Astrocyte of the spinal cord (primary cell): ENCODE results near the gene LPXN.

Source experiments
- DNase-seq: peaks from one replicate; pipeline ENCODE4 v3.0.0; 2011; ENCODE audit warnings: low read depth, low spot score
- H3K4me3 ChIP-seq: 2 replicates; pipeline ENCODE4 v1.5.1; 2011; ENCODE audit warnings: low read depth, mild to moderate bottlenecking, low read length, moderate library complexity
- CTCF ChIP-seq: IDR thresholded peaks from 2 replicates; pipeline ENCODE4 v1.5.1; 2012; ENCODE audit warnings: low read depth, mild to moderate bottlenecking, low read length, inconsistent platforms
- in situ Hi-C: cut with HindIII; loops from 2 replicates; pipeline ENCODE4 v1.10.0; 2017; ENCODE audit warnings: low sequenced_read_pairs

Gene LPXN

GRCh38 chr11:58575377-58576020 lies at the start of gene LPXN:
Gene LPXN (minus strand): TSS chr11:58575856. CDS start chr11:58575772, 84 bp downstream.
- no peak for TF ChIP-seq CTCF
- in situ Hi-C loops = no loop called here
- peak; percentile 39 for DNase-seq
- no peak within 1 kb of the TSS for H3K4me3 ChIP-seq

GRCh38 chr11:58625086-58625485 lies 49.4 kb upstream of the LPXN start:
- TF ChIP-seq CTCF = no peak
- H3K4me3 ChIP-seq = no peak overlapping the region
- in situ Hi-C loops = no loop called here

GRCh38 chr11:58622344-58622743 lies 46.7 kb upstream of the LPXN start, which contains the start of gene CNTF:
Gene CNTF (plus strand): TSS chr11:58622665. CDS start chr11:58622753, 88 bp downstream.
- in situ Hi-C loops = no loop called here
- H3K4me3 ChIP-seq = no peak within 1 kb of the TSS
- DNase-seq = peak; percentile 22
- no peak for TF ChIP-seq CTCF

More at GRCh38 chr11:58625086-58625485, 49.4 kb upstream of the LPXN start:
- DNase-seq = no peak

DNA sequence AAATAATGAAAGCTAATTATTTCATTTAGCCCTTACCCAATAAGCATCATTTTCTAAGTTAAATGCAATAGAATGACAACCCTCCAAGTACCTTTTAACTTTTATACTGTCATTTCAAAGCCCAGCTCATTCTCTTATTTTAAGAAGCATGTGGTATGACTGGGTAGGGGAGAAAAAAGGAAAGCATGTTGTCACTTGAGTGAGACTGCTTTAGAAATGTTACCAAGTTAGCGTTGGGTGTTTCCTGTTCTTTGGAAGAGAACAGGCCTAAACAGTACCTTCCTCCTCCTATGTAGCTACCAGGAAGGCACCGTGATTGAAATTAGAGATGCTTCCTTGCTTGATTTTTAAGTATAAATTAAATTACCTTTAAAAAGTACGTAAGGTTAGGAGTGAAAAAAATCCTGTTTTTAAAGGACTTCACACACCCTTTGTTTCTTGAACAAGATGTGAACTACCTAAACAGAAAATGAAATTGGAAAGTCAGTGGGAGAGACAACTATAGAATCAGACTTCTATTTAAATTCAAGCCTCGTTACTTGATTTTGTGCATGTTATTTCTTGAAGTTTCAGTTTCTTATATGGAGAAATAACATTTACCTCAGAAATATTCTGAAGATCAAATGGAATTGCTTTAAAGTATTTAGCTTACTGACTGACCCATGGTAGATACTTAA lies 46.1 kb upstream of the LPXN start:
- H3K4me3 ChIP-seq = no peak overlapping the region
- DNase-seq = no peak
- in situ Hi-C loops = no loop called here
- TF ChIP-seq CTCF = no peak

GRCh38 chr11:58617976-58618557 lies 42.4 kb upstream of the LPXN start:
- in situ Hi-C loops = no loop called here
- TF ChIP-seq CTCF = no peak
- DNase-seq = no peak

DNA sequence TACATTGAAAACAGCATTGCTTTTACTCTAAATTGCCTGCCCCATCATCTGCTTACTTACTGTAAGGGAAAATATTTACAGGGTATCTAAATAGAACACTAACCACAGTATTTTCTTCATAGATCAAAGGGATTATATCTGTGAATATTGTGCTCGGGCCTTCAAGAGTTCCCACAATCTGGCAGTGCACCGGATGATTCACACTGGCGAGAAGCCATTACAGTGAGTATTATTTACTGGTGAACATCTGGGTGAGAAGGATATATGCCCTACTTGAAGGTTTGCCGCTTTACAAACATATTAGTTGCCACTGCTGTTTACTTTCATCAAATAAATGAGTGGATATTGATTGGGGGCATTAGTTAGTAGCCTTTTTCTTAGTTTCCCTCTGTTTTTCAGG lies 40.9 kb upstream of the LPXN start:
- DNase-seq = peak; percentile 92
- no peak for TF ChIP-seq CTCF
- in situ Hi-C loops = no loop called here
- H3K4me3 ChIP-seq = no peak overlapping the region

More at GRCh38 chr11:58617976-58618557, 42.4 kb upstream of the LPXN start:
- H3K4me3 ChIP-seq = no peak overlapping the region
